K562 (cell line): ENCODE measurements around the gene ADAM20. TPM values are rescaled to one million over a fixed set of nuclear protein-coding genes. Genes with fewer than 3 reads are reported as not detected.

ENCODE experiments used
- ATAC-seq: fragments of 200-7000 bp; cut with Tn5 transposase; 3 replicates; pipeline ENCODE4 v1.9.1; 2020; ENCODE audit warnings: moderate library complexity
- BruUV-seq: library from RNA; stranded (reverse); fragments of 400-500 nt; replicated peaks from 2 replicates; lab custom pipeline; 2021; lab: Mats Ljungman, UMichigan
- CTCF ChIA-PET: fragments of 300-600 bp; formaldehyde crosslinking; extraction: SDS; loops from one replicate; lab custom pipeline; 2021; ENCODE audit warnings: low intra/inter-chr PET ratio; lab: Yijun Ruan, JAX
- POLR2A ChIA-PET: fragments of 300-600, 350-650 bp; sonication (Branson Sonifier 250); formaldehyde crosslinking; extraction: SDS; loops from one replicate; lab custom pipeline; 2021; ENCODE audit warnings: antibody characterized with exemption, inconsistent platforms; lab: Yijun Ruan, JAX
- DNase-seq, 4 experiments: peaks; one replicate each; pipeline versions ENCODE4 v3.0.0 to v3.0.0-alpha.2; 2011 to 2018; ENCODE audit warnings: low spot score in 3 of 4, mixed read lengths in 3 of 4; ENCODE audit errors: extremely low read depth in 1 of 4
- FAIRE-seq: peaks from 2 replicates; lab custom pipeline; 2011; peaks lifted over from hg19 to GRCh38; lab: Jason Lieb, UNC
- H2AFZ ChIP-seq: 2 replicates; pipeline ENCODE4 v1.6.0; 2011; ENCODE audit warnings: low read depth, low read length, control low read depth, inconsistent platforms
- H3K27ac ChIP-seq: fragments of 200-600 bp; 3 replicates; pipeline ENCODE4 v1.8.0; 2011; ENCODE audit warnings: low read depth, mild to moderate bottlenecking, control low read depth, inconsistent platforms, low read length, moderate library complexity, mixed read lengths; ENCODE audit errors: extremely low read depth
- H3K27me3 ChIP-seq, 2 experiments: fragments of 300-600 bp in 1 of 2; 2 replicates in 1 of 2; 3 replicates in 1 of 2; pipeline versions ENCODE4 v1.6.0 to v1.8.0; 2011; ENCODE audit warnings: inconsistent platforms in 2 of 2, low read length in 2 of 2, mild to moderate bottlenecking in 1 of 2, mixed read lengths in 1 of 2, moderate library complexity in 1 of 2; ENCODE audit not compliant: control insufficient read depth in 2 of 2, insufficient read depth in 2 of 2
- H3K36me3 ChIP-seq: fragments of 300-600 bp; 3 replicates; pipeline ENCODE4 v1.8.0; 2011; ENCODE audit warnings: mild to moderate bottlenecking, low read length, inconsistent platforms; ENCODE audit not compliant: control insufficient read depth, insufficient read depth
- H3K4me1 ChIP-seq, 2 experiments: fragments of 200-600 bp in 1 of 2; replicated peaks in 1 of 2; 2 replicates in 1 of 2; 3 replicates in 1 of 2; pipeline versions ENCODE4 v1.5.1 to v1.8.0; 2011; ENCODE audit warnings: inconsistent platforms in 2 of 2, low read length in 2 of 2, mild to moderate bottlenecking in 1 of 2, mixed read lengths in 1 of 2, moderate library complexity in 1 of 2; ENCODE audit not compliant: control insufficient read depth in 2 of 2, insufficient read depth in 2 of 2
- H3K4me2 ChIP-seq: 2 replicates; pipeline ENCODE4 v1.6.1; 2011; ENCODE audit warnings: low read length, control low read depth, inconsistent platforms, mixed read lengths; ENCODE audit not compliant: insufficient read depth
- H3K4me3 ChIP-seq: fragments of 200-600 bp; sonication (generic), shearing (Covaris generic); 2 replicates; pipeline ENCODE4 v1.5.1; 2016; ENCODE audit warnings: control low read depth, inconsistent platforms
- H3K79me2 ChIP-seq: fragments of 200-600 bp; 3 replicates; pipeline ENCODE4 v1.8.0; 2011; ENCODE audit warnings: low read length, inconsistent platforms; ENCODE audit not compliant: control insufficient read depth, insufficient read depth
- H3K9ac ChIP-seq, 2 experiments: 2 replicates each; pipeline versions ENCODE4 v1.6.0 to v1.6.1; 2011; ENCODE audit warnings: low read depth in 2 of 2, low read length in 2 of 2, control low read depth in 1 of 2, inconsistent platforms in 1 of 2, mild to moderate bottlenecking in 1 of 2, mixed read lengths in 1 of 2; ENCODE audit not compliant: insufficient read depth in 1 of 2
- H3K9me1 ChIP-seq: one replicate; pipeline ENCODE4 v1.6.0; 2011; ENCODE audit warnings: inconsistent platforms, mild to moderate bottlenecking, low read length, moderate library complexity; ENCODE audit not compliant: control insufficient read depth, insufficient read depth
- H3K9me3 ChIP-seq: replicated peaks from 2 replicates; pipeline ENCODE4 v1.5.1; 2011; ENCODE audit warnings: low read depth, low read length, inconsistent platforms; ENCODE audit not compliant: control insufficient read depth, insufficient read depth
- H4K20me1 ChIP-seq: replicated peaks from 2 replicates; pipeline ENCODE4 v1.6.1; 2011; ENCODE audit warnings: low read length, inconsistent platforms, mixed read lengths; ENCODE audit not compliant: control insufficient read depth, insufficient read depth
- ADNP ChIP-seq: fragments of 200-800 bp; sonication (Bioruptor generic); IDR thresholded peaks from 2 replicates; pipeline ENCODE4 v1.6.1; 2016; ENCODE audit warnings: missing genetic modification characterization, missing compliant biosample characterization
- CHD4 ChIP-seq: fragments of 200-600 bp; sonication (generic); IDR thresholded peaks from 3 replicates; pipeline ENCODE4 v1.6.1; 2012; ENCODE audit warnings: low read depth, mild to moderate bottlenecking, mixed read lengths, low read length, inconsistent platforms; ENCODE audit not compliant: insufficient read depth, insufficient replicate concordance, poor library complexity, severe bottlenecking
- CREM ChIP-seq: IDR thresholded peaks from 2 replicates; pipeline ENCODE4 v1.6.1; 2014; ENCODE audit warnings: antibody characterized with exemption, low read depth
- DNMT1 ChIP-seq: fragments of 450-650 bp; IDR thresholded peaks from 2 replicates; pipeline ENCODE4 v1.6.1; 2016; ENCODE audit warnings: antibody characterized with exemption, mild to moderate bottlenecking
- ETV5 ChIP-seq: sonication (generic); formaldehyde crosslinking; IDR thresholded peaks from 2 replicates; pipeline ENCODE4 v1.4.0; 2020; ENCODE audit warnings: low read depth, mild to moderate bottlenecking, missing genetic modification reagents
- HCFC1 ChIP-seq: IDR thresholded peaks from 2 replicates; pipeline ENCODE4 v1.6.1; 2012; ENCODE audit warnings: low read depth, low read length, improper control_type of control experiment
- MED1 ChIP-seq: sonication (generic); formaldehyde crosslinking; IDR thresholded peaks from 2 replicates; pipeline ENCODE4 v1.8.1; 2023; ENCODE audit warnings: missing genetic modification reagents, borderline replicate concordance
- NR1H2 ChIP-seq: sonication (generic); formaldehyde crosslinking; IDR thresholded peaks from 2 replicates; pipeline ENCODE4 v1.4.0; 2020; ENCODE audit warnings: mild to moderate bottlenecking, missing genetic modification reagents
- PURB ChIP-seq: sonication (generic); formaldehyde crosslinking; IDR thresholded peaks from 2 replicates; pipeline ENCODE4 v1.9.0; 2021; ENCODE audit warnings: low read depth, mild to moderate bottlenecking, missing genetic modification reagents
- ZMIZ1 ChIP-seq, 2 experiments: fragments of 150-350 bp in 1 of 2; IDR thresholded peaks; 2 replicates each; pipeline ENCODE4 v1.6.1; 2012 to 2016; ENCODE audit warnings: low read depth in 2 of 2, low read length in 2 of 2, mild to moderate bottlenecking in 1 of 2, moderate library complexity in 1 of 2
- ZNF165 ChIP-seq: fragments of 250-450 bp; sonication (Bioruptor Pico); IDR thresholded peaks from 2 replicates; pipeline ENCODE4 v1.4.0; 2020; ENCODE audit warnings: borderline replicate concordance
- ZNF3 ChIP-seq: fragments of 250-450 bp; sonication (Bioruptor Pico); IDR thresholded peaks from 2 replicates; pipeline ENCODE4 v1.5.0; 2021; ENCODE audit warnings: mild to moderate bottlenecking, moderate library complexity
- WGBS: fragments of 100-300 bp; shearing (Covaris generic); methylation state at CpG from one replicate; pipeline ENCODE4 v1.1.6; 2016; ENCODE audit warnings: low coverage, mixed read lengths; ENCODE audit not compliant: insufficient coverage; ENCODE audit errors: missing lambda C conversion rate; 5-methylcytosine and 5-hydroxymethylcytosine counted together
- in situ Hi-C: fragments of 300-500 bp; cut with MboI; formaldehyde crosslinking; loops from 4 replicates; pipeline ENCODE4 v1.15.0; 2018; ENCODE audit warnings: inconsistent platforms, mixed read lengths
- intact Hi-C: fragments of 100-400 bp; cut with micrococcal nuclease; formaldehyde crosslinking; loops from 2 replicates; pipeline ENCODE4 v1.14.2; 2022
- polyA plus RNA-seq, 8 experiments: library from polyadenylated mRNA; depleted of rRNA in 4 of 8; stranded (reverse) in 5 of 8; unstranded in 3 of 8; fragments of >200 nt; fragmentation: Nextera tagmentation in 2 of 8; fragmentation: Illumina TruSeq in 1 of 8; extraction: Ambion mirVana in 2 of 8; extraction: Trizol in 1 of 8; gene quantifications; 2 replicates each; pipeline versions ENCODE4 v1.2.1 to v1.2.3, GENCODE V29; 2011 to 2014; ENCODE audit warnings: inconsistent platforms in 1 of 8, missing spikeins in 1 of 8
- total RNA-seq, 7 experiments: library from RNA; depleted of rRNA in 6 of 7; stranded (reverse); fragments of >200 nt in 6 of 7; fragmentation: Illumina TruSeq in 2 of 7; extraction: Trizol in 2 of 7; gene quantifications; 2 replicates each; pipeline versions ENCODE4 v1.2.1 to v1.2.3, GENCODE V29; 2011 to 2021; ENCODE audit warnings: low replicate concordance in 1 of 7
- TF ChIP-seq, protein P1 (sequence below): sonication (generic); formaldehyde crosslinking; IDR thresholded peaks from 2 replicates; pipeline ENCODE4 v1.8.0; 2022; ENCODE audit warnings: mild to moderate bottlenecking, missing genetic modification reagents, borderline replicate concordance
- TF ChIP-seq, protein P2 (sequence below): fragments of 250-450 bp; sonication (Bioruptor Pico); IDR thresholded peaks from 2 replicates; pipeline ENCODE4 v1.4.0; 2020; ENCODE audit warnings: mild to moderate bottlenecking, moderate library complexity

ADAM20 gene
- total and polyA plus RNA-seq, 9 of the 15 experiments (the other 6 are each of a cell fraction or from before 2014, with no cell fraction given), result 0.03 to 0.15 (median 0.04) TPM; not detected in 5

- no peaks in the 10 kb centered on the region for H3K4me1 ChIP-seq
- DNase-seq (no peak), ATAC-seq (no peak), FAIRE-seq (no peak)
- no peak overlapping the region for H3K4me2 ChIP-seq
- no peaks in the 10 kb centered on the region for H3K9me1 ChIP-seq
- H3K27me3 ChIP-seq, result no peaks in the 10 kb centered on the region
- WGBS, result 0% methylated on average over 2 of the region's 2 CpGs
- in situ Hi-C loops (no loop called here), intact Hi-C loops (no loop called here)
- POLR2A ChIA-PET, result no interaction called here
- H3K9ac ChIP-seq, result no peak overlapping the region
- CTCF ChIA-PET, result no interaction called here
- H2AFZ ChIP-seq, result no peak overlapping the region
- H3K9me3 ChIP-seq, result no peaks in the 10 kb centered on the region
- no peaks in the 10 kb centered on the region for H4K20me1 ChIP-seq
- H3K36me3 ChIP-seq, result no peaks in the 10 kb centered on the region
- no peak overlapping the region for H3K27ac ChIP-seq
- no peaks in the 10 kb centered on the region for H3K79me2 ChIP-seq
- no TSS peak for BruUV-seq
- H3K4me3 ChIP-seq, result no peak overlapping the region
- TF ChIP-seq ZNF165 (CRISPR knock-in tag) (no peak), ADNP (no peak), ZNF3 (CRISPR knock-in tag) (no peak), DNMT1 (no peak), HCFC1 (no peak), ETV5 (CRISPR knock-in tag) (no peak), CHD4 (no peak), MED1 (CRISPR knock-in tag) (no peak), PURB (CRISPR knock-in tag) (no peak), NR1H2 (CRISPR knock-in tag) (no peak), ZMIZ1 (IDR thresholded peaks at IDR 0.05; ENCODE audit: low read depth in 2 of 2, low read length in 2 of 2) (no peak), CREM (no peak)
- TF ChIP-seq, protein P1, sequence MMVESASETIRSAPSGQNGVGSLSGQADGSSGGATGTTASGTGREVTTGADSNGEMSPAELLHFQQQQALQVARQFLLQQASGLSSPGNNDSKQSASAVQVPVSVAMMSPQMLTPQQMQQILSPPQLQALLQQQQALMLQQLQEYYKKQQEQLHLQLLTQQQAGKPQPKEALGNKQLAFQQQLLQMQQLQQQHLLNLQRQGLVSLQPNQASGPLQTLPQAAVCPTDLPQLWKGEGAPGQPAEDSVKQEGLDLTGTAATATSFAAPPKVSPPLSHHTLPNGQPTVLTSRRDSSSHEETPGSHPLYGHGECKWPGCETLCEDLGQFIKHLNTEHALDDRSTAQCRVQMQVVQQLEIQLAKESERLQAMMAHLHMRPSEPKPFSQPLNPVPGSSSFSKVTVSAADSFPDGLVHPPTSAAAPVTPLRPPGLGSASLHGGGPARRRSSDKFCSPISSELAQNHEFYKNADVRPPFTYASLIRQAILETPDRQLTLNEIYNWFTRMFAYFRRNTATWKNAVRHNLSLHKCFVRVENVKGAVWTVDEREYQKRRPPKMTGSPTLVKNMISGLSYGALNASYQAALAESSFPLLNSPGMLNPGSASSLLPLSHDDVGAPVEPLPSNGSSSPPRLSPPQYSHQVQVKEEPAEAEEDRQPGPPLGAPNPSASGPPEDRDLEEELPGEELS, result no peak
- TF ChIP-seq, protein P2, sequence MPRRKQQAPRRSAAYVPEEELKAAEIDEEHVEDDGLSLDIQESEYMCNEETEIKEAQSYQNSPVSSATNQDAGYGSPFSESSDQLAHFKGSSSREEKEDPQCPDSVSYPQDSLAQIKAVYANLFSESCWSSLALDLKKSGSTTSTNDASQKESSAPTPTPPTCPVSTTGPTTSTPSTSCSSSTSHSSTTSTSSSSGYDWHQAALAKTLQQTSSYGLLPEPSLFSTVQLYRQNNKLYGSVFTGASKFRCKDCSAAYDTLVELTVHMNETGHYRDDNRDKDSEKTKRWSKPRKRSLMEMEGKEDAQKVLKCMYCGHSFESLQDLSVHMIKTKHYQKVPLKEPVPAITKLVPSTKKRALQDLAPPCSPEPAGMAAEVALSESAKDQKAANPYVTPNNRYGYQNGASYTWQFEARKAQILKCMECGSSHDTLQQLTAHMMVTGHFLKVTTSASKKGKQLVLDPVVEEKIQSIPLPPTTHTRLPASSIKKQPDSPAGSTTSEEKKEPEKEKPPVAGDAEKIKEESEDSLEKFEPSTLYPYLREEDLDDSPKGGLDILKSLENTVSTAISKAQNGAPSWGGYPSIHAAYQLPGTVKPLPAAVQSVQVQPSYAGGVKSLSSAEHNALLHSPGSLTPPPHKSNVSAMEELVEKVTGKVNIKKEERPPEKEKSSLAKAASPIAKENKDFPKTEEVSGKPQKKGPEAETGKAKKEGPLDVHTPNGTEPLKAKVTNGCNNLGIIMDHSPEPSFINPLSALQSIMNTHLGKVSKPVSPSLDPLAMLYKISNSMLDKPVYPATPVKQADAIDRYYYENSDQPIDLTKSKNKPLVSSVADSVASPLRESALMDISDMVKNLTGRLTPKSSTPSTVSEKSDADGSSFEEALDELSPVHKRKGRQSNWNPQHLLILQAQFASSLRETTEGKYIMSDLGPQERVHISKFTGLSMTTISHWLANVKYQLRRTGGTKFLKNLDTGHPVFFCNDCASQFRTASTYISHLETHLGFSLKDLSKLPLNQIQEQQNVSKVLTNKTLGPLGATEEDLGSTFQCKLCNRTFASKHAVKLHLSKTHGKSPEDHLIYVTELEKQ (CRISPR knock-in tag), result no peak
Measured at GRCh38 chr14:70530417-70530816, 4.4 kb downstream of the ADAM20 start.
